Fibroblast of villous mesenchyme (primary cell): ENCODE data around the gene ADRM1. TPM values are rescaled to one million over a fixed set of nuclear protein-coding genes. Genes with fewer than 3 reads are reported as not detected.

ENCODE experiments used
- DNase-seq: peaks from one replicate; pipeline ENCODE4 v3.0.0-alpha.2; 2010; ENCODE audit warnings: low read depth
- H3K4me3 ChIP-seq: 2 replicates; pipeline ENCODE4 v1.5.1; 2011; ENCODE audit warnings: low read depth, mild to moderate bottlenecking, low read length
- total RNA-seq: library from RNA; depleted of rRNA; stranded (reverse); fragments of >200 nt; gene quantifications from 2 replicates; pipeline ENCODE4 v1.2.3, GENCODE V29; 2012
- TF ChIP-seq, protein P1 (sequence below): IDR thresholded peaks from 2 replicates; pipeline ENCODE4 v1.5.1; 2012; ENCODE audit warnings: low read depth, mild to moderate bottlenecking, low read length; ENCODE audit not compliant: insufficient read depth

Gene ADRM1
- total RNA-seq, 1 donor = 111 TPM

DNA sequence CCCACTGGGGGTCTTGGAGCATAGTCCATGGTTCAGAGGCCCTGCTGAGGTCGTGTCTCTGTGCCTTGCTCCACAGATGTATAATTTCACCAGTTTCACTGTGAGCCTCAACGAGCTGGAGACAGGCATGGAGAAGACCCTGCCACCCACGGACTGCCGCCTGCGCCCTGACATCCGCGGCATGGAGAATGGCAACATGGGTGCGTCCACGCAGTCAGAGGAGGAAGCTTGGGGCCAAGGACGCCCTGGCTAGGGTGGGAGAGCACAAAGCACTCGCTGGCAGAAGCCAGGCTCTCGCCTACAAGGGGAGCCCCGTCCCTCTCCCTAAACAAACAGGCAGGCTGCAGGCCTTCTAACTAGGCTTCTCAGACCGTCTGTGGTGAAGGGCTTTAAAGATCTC, 13.7 kb upstream of the ADRM1 start:
- no peak overlapping the region for H3K4me3 ChIP-seq
- no peak for DNase-seq
- TF ChIP-seq, protein P1, sequence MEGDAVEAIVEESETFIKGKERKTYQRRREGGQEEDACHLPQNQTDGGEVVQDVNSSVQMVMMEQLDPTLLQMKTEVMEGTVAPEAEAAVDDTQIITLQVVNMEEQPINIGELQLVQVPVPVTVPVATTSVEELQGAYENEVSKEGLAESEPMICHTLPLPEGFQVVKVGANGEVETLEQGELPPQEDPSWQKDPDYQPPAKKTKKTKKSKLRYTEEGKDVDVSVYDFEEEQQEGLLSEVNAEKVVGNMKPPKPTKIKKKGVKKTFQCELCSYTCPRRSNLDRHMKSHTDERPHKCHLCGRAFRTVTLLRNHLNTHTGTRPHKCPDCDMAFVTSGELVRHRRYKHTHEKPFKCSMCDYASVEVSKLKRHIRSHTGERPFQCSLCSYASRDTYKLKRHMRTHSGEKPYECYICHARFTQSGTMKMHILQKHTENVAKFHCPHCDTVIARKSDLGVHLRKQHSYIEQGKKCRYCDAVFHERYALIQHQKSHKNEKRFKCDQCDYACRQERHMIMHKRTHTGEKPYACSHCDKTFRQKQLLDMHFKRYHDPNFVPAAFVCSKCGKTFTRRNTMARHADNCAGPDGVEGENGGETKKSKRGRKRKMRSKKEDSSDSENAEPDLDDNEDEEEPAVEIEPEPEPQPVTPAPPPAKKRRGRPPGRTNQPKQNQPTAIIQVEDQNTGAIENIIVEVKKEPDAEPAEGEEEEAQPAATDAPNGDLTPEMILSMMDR = no peak

DNA sequence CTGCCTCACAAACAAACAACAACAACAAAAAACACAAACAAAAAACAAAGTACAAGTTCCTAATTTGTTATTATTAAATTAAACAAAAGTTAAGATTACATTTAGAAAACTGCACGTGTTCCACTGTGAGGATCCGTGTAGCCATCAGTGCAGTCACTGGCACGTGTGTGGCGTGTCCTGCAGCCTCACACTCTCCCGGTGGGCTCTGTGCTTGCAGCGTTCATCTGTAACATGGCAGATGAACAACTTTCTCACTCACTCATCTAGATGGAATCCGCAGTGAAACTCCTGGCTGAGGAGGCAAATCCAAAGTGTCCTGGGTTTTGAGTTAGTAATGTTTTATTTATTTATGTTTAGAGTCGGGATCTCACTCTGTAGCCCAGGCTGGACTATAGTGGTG, 12.9 kb upstream of the ADRM1 start:
- TF ChIP-seq, protein P1 = no peak
- no peak overlapping the region for H3K4me3 ChIP-seq
- DNase-seq = no peak

DNA sequence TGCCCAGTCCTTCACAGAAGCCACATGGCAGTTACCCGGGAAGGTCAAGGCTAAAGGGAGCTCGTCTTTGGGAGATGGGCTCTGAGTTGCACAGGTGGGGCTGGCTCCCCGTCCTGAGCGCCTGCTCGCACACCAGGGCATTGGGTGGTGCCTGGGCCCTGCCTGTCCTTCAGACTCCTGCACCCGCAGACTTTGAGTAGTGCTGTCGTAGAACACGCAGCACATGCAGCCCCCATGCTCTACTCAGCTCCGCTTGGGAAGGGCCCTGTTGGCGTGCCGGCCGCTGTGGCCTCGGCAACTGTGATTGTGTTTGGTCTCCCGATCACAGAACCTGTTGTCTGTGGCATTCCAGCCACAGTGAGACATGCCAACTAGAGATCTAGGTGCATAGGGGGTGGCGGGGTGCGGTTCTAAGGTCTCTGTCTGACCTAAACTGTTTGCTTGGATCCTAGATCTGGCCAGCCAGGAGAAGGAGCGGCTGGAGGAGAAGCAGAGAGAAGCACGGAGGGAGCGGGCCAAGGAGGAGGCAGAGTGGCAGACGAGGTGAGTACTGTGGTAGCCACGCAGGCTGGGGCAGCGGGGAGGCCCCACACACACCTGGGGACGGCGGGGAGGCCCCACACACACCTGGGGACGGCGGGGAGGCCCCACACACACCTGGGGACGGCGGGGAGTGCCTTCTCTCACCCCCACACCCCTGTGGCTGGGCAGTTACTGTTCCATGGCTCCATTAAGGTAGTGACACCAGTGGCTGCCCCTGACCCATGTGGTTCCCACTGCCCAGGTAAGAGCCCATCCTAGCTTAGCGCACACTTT, 11.3 kb upstream of the ADRM1 start:
- no peak overlapping the region for H3K4me3 ChIP-seq
- TF ChIP-seq, protein P1 = no peak
- no peak for DNase-seq

DNA sequence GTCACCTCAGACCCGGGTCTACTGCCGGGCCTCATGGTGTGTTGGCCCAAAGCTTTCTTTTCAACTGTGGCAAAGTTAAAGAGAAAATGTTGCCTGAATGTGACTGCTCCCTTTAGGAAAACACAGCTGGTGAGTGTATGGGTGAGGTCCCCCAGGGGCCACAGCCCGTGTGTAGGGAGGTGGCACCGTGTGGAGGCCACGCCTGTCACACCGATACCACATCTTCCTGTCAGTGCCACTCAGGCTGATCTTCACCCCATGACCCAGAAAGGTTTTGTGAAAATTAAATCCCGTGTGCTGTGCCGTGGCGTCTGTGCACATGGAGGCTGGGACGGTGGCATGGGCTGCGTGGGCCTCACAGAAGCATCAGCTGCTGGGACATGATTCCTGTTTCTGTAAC, 10.7 kb upstream of the ADRM1 start:
- TF ChIP-seq, protein P1 = no peak
- no peak for DNase-seq
- no peak overlapping the region for H3K4me3 ChIP-seq

DNA sequence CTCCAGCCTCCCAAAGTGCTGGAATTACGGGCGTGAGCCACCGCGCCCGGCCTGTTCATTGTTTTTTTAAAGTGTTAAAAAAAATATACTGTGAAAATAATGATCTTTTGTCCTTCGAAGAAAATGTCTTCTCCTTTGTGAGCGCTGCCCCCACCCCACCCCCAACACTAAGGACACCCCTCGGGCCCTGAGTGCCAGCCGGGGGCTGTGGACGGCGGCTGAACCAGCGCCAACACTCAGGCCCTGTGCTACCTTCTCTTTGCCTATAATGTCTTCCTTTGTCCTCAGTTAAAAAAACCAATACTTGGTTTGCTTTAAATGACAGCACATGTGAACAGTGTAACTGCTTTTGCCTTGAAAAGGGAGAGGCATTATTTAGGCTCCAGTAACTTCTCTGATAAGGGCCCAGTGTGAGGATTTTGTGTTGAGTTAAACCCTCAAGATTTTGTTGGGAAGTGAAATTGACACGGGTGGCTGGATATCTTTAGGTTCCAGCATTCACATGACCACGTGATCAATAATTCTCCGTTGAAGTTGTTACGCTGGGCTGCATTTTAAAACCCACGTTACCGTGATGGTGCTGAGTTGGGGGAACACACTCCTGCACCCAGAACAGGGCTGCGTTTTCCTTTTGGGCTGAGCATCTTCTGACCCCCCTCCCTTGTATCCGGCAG, 9.5 kb upstream of the ADRM1 start:
- no peak for DNase-seq
- no peak overlapping the region for H3K4me3 ChIP-seq
- TF ChIP-seq, protein P1 = no peak

DNA sequence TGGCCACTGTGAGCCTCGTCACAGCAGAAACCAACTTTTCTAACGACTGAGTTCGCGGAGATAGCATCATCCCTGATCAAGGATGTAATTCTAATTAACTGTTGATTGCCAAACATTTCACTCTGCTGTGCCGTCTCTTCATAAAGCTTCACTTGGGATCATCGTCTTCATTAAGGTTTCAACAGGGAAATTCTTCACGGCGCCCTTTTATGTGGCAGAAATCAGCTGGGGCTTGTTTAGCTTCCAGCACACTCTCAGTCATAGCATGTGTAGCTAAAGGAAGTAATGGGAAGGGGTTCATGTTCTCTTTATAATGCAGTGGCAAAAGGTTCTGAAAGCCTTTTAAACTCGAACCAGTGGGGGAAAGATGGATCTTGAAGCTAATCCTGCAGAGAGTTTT, 8.9 kb upstream of the ADRM1 start:
- DNase-seq = no peak
- no peak overlapping the region for H3K4me3 ChIP-seq
- TF ChIP-seq, protein P1 = no peak
